AG09319 (cell line): ENCODE results near the gene DDB1.

Experiments used
- DNase-seq: peaks from one replicate; pipeline ENCODE4 v3.0.0-alpha.2; 2010; ENCODE audit warnings: low read depth; ENCODE audit errors: extremely low read depth
- CTCF ChIP-seq: IDR thresholded peaks from 2 replicates; pipeline ENCODE4 v1.5.1; 2011; ENCODE audit warnings: low read depth, mild to moderate bottlenecking, inconsistent platforms, low read length, moderate library complexity

Gene DDB1

GRCh38 chr11:61283613-61284012 is 49.3 kb downstream of the DDB1 start:
- TF ChIP-seq CTCF = no peak
- DNase-seq = no peak

- no peak for DNase-seq
- TF ChIP-seq CTCF = no peak
These were observed 51.2 kb downstream of the DDB1 start for GRCh38 chr11:61281581-61282250.

- TF ChIP-seq CTCF = no peak
- no peak for DNase-seq
These were observed 51.9 kb downstream of the DDB1 start for GRCh38 chr11:61280883-61281580.

GRCh38 chr11:61279934-61280659 is 52.8 kb downstream of the DDB1 start:
- no peak for TF ChIP-seq CTCF
- DNase-seq = no peak

GRCh38 chr11:61278001-61278470 is 54.9 kb downstream of the DDB1 start:
- no peak for TF ChIP-seq CTCF
- DNase-seq = no peak

- TF ChIP-seq CTCF = no peak
- no peak for DNase-seq
These were observed 55.5 kb downstream of the DDB1 start for GRCh38 chr11:61277186-61278000.
